ENCODE results near the gene SOCS1.

Gene SOCS1

DNA sequence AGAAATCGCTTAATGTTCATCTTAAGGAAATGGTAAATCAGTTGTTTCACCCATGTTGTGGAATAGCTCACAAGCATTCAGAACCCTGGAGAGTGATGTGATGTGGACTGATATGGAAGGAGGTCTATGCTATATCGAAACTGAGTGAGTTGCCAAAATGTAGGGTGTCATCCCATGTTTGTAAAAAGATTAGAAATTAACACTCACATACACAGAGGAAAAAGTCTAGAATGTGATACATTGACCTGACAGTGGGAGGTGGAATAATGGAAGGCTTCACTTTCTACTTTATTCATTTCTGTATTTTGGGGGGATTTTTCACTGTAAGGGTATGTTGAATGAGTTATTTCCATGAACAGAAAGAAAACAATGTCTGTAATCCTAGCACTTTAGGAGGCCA, 29.8 kb upstream of the SOCS1 start:
- DNase-seq (ENCODE audit: low read depth) = no peak

DNA sequence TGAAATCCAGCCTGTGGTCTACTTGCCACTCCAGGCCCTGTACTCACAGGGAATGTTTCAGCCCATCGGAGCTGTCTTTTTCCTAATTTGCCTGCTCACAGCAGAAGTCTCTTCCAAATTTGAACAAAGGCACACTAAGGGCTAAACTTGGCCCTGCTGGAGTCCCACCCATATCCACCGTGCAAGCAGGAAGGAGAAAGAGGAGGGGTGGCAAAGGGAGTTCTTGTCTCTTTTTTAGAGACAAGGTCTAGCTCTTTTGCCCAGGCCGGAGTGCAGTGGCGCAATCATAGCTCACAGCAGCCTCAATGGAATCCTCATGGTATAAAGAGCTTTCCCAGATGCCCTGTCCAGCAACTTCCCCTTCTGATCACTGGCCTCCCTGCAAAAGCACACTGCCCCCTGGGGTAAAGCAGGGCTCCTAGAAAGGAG, 27.8 kb upstream of the SOCS1 start:
- no peak for DNase-seq (ENCODE audit: low read depth)

DNA sequence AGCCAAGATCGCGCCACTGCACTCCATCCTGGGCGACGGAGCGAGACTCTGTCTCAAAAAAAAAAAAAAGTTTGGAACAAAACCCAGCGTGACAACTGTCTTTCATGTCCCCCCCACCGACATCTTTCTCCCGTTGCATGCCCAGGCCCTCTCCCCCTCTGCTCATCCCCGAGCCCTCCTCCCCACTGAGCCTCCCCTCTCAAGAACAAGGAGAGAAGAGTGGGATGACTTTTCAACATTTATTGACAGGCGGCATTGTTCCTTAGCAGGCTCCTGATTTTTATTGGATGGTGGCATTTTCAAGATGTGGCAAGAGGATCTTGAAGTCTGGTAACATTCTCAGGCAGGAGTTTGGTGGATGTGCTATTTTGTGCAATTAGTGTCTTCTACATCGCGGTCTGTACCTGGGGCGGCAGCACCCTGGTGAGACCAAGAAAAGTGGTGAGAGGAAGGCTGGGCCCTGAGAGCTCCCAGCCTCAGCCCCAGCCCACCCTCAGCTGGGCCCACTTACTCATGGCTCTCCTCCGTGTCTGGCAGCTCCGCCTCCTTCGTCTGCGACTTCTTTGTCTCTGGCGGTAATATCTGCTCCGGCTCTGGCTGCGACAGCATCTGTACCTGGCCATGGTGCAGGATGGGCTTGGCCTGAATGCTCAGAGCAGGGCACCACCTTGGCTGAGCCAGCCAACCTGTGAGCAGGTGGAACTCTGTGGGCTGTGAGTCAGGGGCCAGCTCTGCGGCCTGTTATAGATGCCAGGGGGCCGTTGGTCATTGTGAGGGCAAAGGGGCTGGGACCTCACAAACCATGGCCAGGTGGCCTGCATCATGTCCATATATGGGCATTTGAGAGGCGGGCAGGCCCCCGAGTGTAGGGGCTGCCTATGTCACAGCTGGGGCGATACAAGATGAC, 24.9 kb upstream of the SOCS1 start, which contains the start of gene PRM1:
TSS of gene PRM1 (minus strand) at position 715 of the 907 bp plus-strand sequence. CDS start at position 623, 92 bp downstream.
- DNase-seq (ENCODE audit: low read depth) = no peak

DNA sequence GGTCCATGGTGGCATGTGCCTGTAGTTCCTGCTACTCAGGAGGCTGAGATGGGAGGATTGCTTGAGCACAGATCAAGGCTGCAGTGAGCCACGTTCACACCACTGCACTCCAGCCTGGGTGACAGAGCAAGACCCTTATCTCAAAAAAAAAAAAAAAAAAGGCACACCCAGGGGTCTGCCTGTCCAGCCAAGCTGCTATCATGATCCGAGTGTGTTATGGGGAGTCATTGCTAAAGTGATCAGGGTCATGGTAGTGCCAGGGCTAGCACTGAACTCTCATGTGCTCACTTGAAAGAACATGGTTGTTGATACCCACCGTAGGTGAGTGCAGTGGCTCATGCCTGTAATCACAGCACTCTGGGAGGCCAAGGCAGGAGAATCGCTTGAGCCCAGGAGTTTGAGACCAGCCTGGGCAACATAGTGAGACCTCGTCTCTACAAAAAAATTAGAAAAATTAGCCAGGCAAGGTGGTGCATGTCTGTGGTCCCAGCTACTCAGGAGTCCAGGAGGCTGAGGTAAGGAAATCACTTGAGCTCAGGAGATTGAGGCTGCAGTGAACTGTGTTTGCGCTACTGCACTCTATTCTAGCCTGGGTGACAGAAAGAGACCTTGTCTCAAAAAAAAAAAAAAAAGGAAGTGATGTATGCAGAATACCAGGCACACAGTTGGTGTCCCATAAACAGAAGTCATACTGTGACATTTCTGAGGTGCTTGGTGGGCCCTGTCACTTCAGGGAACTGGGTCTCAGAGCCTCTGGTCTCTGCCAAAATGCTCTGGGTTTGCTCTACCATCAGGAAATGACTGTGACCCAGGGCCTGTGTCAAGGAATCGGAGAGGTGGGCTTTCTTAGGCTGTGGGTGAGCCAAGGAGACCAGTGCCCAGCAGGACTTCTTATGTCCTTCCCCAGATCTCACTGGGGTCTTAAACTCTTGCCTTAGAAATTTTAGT, 23.0 kb upstream of the SOCS1 start:
- DNase-seq (ENCODE audit: low read depth) = no peak

DNA sequence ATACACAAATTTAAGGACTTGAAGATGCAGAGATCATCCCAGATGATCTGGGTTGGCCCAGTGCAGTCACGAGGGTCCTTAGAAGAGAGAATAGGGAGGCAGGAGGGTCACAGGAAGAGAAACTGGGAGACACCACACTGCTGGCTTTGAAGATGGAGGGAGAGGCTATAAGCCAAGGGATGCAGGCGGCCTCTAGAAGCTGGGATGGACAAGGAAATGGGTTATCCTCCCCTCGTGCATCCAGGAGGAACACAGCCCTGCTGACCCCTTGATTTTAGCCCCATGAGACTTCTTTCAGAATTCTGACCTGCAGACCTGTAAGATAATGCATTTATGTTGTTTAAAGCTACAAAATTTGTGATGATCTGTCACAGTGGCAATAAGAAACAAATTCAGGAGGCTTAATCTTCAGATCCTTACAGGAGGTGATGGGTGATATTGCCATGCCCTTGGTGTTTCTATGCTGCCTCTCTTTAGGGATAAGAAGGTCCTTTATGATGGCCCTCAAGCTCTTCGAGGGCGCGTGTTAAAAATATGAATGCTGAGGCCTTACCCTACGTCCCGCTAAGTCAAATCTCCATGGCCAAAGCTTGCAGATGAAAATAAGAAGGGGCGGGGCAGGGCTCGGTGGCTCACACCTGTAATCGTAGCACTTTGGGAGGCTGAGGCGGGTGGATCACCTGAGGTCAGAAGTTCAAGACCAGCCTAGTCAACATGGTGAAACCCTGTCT, 21.8 kb upstream of the SOCS1 start:
- DNase-seq (ENCODE audit: low read depth) = no peak

DNA sequence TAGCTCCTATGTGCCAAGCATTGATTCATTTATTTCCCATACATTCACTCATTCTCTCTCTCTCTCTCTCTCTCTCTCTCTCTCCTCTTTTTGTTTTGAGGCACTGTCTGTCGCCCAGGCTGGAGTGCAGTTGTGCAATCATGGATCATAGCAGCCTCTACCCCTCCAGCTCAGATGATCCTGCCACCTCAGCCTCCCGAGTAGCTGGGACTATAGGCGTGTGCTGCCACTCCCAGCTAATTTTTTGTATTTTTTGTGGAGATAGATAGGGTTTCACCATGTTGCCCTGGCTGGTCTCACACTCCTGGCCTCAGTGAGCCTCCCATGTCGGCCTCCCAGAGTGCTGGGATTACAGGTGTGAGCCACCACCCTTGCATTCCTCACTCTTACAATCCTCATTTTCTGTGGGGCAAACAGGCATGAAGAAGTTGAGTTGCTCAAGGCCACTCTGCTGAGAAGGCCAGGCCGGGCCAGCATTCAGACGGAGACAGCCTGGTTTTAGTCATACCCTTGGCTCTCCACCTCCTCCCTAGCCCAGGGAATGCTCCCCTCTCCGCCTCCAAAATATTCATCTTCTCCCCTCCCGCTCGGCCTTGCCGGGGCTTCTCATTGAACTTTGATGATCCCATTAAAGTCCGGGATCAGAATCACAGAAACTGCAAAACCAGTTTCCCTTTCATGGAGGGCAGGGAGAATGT, 21.0 kb upstream of the SOCS1 start:
- no peak for DNase-seq (ENCODE audit: low read depth)

DNA sequence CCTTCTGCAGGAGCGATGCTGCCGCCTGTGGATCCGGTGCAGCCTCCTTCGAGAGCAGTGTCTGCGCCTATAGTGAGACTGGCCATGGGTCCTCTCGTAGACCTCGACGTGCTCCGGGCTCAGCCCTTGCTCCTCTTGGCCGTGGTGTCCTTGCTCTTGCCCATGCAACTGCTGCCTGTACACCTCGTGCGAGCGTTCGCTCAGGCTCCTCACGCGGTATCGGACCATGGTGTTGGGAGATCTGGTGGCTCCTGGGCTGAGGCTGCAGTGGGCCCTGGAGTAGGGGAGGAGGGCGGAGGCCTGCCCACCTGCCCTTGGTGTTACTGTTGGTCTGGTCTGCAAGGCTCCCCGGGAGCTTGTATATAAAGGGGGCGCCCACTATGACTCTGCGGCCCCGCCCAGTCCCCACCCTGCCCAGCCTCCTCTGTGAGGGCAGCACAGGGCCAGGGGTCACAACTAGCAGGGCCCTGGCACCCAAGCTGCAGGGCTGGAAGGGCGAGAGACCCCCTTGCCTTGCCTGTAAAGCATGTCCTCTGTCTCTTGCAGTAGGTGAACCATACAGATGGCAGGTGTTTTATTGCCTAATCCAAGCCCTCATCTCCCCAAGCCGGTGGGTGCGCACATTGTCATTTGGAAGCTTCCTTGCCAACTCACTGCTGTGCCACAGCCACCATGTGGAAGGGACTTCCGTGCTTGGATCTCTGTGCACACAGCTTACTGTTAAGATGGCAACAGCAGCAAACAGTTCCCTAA, 20.3 kb upstream of the SOCS1 start, which contains the start of gene PRM2:
TSS of gene PRM2 (minus strand) at position 338 of the 753 bp plus-strand sequence. CDS start at position 228, 110 bp downstream.
- DNase-seq (ENCODE audit: low read depth) = no peak

DNA sequence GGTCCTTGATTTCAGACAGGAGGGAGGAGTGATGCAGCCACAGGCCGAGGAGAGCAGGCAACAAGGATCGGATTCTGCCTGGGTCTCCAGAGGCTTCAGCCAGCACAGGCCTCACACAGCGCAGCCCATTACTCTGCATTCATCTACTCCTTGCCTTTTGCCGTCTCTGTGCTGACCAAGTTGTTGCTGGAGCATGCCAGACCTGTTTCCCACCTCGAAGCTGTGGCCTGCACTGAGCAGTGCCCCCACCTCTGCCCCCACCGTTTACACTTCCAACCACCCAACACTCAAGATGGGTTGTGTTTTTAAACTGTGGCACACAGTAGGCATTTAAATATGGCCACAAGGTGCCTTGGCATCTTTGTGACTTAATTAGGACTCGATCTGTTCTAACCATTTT, 19.0 kb upstream of the SOCS1 start:
- DNase-seq (ENCODE audit: low read depth) = no peak

DNA sequence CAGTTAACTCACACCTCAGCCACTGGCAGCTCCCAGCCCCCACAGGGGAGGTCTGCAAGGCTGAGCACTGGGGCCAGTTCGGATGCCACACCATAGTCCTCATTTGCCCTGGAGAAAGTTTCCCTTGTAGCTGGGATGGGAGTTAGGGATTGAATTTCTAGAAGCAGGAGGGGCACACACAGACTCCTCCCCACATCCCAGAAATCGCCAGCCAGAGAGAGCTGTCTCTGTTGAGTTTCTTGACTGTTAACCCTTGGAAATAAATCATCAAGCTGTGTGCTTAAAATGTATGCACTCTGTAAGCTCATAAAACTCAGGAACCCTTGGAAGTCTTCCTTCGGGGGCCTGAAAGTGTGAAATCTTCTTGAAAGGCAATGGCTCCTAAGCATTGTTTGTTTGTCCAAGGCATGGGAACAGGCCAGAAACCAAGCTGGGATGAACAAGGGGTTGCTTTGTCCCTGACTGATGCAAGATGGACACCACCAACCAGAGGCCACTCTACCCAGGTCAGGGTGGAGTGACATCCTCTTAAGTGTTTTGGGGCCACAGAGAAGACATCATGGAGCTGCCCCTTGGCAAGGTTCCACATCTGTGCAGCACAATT, 17.8 kb upstream of the SOCS1 start:
- no peak for DNase-seq (ENCODE audit: low read depth)

DNA sequence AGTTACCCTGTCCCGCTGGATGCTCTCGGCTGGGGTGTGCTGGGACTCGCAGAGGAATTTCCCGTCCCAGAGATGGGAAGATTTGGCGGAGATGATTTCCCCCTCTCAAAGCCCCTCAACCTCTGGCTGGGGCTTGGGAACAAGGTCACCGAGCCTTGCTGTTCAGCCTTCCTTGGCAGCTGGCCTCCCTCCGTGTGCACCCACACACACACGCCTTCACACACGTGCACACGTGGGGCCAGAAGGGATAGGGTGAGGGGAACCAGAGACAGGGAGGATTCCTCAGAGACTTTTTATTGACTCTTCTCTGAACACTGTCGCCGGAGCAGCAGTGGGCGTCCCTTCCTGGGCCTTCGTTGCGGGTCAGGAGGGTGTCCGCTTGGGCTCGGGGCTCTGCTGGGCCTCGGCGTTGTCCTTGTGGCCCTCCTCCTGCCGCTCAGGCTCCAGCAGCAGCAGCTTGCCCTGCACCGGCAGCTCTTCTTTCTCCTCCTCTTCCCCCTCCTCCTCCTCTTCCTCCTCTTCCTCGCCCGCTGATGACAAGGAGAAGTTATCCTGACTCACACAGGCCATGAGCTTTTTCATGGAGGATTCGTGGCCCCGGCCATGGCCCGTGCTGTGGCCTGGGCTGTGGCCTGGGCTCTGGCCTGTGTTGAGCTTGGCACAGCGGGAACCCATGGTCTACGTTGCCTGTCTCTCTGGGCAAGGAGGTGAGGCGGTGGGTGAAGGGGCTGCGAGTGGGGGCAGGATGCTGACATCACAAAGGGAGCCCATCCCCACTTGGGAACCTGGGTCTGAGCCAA, 17.1 kb upstream of the SOCS1 start, which contains the start of gene PRM3:
TSS of gene PRM3 (minus strand) at position 709 of the 800 bp plus-strand sequence. CDS start at position 675, 34 bp downstream.
- DNase-seq (ENCODE audit: low read depth) = no peak

DNA sequence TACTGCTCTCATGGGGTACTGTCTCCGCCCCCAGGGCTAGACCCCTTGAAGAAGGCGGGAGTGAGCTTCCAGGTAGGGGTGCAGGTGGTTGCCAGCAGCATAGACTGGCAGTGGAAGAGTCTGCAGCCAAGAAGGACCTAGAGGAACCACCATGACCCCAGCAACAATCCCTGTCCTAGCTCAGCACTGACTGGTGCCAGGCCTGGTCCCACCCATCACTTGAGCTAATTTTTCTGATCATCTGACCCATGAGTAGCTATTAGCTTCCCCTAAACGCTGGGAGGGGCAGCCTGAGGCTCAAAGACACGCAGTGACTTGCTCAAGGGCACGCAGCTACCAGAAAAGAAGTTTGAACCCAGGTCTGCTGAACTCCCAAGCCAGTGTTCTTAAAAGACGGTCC, 16.5 kb upstream of the SOCS1 start:
- DNase-seq (ENCODE audit: low read depth) = no peak

DNA sequence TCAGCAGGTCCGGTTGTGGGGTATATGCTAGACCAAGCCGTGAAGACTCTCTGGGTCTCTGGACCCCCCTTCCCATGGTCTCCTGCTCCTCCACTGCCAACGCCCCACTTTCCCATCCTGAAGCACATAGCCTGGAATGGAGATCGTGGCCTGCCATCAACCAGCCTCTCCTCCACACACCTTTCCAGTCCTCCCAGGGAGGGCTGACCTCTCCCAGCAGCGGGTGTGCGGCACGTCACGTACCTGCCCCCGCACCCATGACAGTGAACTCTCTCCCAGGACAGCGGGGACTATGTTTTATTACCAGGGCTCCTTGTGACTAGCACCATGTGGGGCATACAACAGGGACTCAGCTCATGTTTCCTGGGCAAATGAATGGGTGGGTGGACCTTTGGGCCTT, 15.6 kb upstream of the SOCS1 start:
- no peak for DNase-seq (ENCODE audit: low read depth)

DNA sequence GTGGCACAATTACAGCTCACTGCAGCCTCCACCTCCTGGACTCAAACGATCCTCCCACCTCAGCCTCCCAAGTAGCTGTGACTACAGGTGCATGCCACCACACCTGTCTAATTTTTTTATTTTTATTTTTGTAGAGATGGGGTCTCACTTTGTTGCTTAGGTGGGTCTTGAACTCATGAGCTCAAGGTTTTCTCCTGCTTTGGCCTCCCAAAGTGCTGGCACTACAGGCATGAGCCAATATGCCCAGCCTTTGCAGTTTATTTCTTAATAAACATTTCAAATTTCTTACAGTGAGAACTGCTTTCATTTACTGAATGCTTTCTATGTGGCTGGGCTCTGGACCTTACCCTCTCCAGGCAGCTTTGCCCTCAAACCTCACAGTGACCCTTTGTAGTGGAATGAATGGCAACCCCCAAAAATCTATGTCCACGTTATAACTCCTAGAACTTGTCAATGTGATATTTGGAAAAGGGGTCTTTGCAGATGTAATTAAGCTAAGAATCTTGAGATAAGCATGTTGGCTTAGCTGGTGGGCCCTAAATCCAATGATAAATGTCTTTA, 14.7 kb upstream of the SOCS1 start:
- DNase-seq (ENCODE audit: low read depth) = no peak

DNA sequence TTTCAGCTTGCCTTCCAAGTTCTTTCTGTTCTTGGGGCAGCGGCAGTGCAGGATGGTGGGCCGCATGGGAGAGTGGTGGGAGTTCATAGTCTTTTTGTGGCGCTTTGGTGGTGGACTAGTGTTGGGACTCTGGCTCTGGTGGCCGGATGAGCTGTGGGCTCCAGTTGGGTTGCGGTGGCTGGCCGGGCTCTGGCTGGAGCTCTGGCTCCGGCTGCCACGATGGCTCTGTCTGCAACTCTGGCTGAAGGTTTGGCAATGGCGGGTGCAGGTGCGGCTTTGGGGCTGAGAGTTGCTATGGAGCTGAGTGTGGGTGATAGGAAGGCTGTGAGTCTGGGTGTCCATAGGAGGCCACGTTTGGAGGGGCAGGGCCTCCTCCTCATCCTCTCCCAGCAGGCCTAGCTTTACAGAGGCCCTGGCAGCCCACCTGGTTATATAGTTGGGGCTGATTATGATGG, 12.9 kb upstream of the SOCS1 start, which contains the start of gene TNP2:
TSS of gene TNP2 (minus strand) at position 405 of the 455 bp plus-strand sequence. CDS start at position 342, 63 bp downstream.
- DNase-seq (ENCODE audit: low read depth) = no peak

DNA sequence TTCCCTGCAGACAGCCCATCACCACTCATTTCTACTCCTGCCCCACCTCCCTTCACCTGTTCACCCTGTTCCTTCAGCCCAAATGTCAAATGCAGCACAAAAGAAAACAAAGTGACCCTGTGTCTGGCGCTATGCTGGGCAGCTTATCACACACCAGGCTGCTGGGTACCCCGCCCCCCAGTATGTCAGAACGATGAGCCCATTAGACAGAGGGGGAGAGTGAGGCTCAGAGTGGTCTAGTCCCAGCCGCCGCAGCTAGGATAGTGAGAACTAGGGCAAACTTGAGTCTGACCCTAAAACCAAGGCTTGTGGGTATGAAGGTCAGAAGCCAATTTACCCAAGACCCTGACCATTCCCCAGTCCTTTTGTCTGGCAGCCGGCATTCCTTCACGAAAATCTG, 9.1 kb upstream of the SOCS1 start:
- no peak for DNase-seq (ENCODE audit: low read depth)

DNA sequence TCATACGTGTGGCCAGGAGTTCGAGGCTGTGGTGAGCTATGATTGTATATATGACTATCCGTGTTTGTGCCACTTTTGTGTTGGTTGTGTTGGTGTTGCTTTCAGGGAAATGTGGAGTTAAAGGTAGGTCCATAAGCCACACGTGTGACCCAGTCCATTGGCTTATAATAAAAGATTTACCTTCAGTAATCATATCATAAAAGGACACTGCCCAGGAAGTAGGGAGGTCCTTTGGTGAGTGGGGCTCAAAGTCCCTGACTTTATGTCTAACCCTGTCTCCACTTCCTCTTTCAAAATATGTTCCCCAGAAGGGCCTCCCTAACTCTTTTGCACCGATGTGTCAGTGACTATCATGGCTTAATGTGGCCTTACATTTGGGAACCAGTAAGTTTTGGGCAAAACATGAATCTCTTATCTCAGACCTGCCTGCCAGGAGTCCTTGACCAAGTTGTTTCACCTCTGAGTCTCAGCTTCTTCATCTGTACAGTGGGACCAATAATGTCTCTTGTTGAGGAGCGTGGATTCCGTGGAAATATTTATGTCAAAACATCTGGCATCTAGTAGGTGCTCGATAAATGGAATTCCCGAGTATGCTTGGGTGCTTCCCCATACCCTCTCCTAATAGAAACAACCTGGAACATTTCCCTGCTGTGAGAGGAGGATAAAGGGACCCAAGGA, 8.3 kb upstream of the SOCS1 start:
- DNase-seq (ENCODE audit: low read depth) = no peak

DNA sequence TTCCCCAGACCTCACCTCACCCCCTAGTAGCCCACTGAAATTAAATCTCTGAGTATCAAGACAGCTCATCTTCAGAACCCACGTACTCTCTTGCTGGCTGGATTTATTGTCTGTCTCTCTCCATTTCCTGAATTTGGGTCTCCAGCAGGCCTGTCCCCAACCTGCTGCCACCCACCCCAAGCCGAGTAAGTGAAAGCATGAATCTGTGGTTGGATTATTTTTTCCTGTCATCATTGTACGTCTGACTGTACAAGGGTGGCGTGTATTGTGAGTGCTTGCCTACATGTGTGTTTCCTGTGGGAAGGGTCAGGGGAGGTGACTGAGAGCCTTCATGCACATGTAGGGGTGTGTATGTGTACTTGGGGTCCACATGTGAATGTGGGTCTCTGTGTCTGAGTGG, 7.7 kb upstream of the SOCS1 start:
- DNase-seq (ENCODE audit: low read depth) = no peak

DNA sequence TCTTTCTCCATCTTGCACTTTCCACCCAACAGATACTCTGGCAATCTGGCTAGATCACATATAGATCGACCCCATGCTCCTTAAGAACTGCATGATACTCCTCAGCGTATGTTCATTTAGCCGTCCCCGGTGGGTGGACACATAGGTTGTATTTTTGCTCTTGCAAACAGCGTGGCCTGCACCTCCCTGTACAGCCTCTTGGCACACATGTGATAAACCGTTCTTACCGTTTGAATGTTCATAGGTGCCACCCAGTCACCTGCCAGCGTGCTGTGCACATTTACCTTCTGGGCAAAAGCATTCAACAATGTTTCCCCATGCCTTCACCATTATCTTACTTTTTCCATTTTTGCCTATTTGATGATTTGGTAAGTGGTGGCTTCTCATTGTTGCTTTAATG, 6.9 kb upstream of the SOCS1 start:
- DNase-seq (ENCODE audit: low read depth) = no peak

Data from activated T-cell treated with anti-CD3 and anti-CD28 coated beads for 1 hour (primary cell).